Measurements from ENCODE around the gene ZNF174.
A peak's percentile ranks its signal among the peaks of the same experiment; 100 is the strongest.

ZNF174 gene

DNA sequence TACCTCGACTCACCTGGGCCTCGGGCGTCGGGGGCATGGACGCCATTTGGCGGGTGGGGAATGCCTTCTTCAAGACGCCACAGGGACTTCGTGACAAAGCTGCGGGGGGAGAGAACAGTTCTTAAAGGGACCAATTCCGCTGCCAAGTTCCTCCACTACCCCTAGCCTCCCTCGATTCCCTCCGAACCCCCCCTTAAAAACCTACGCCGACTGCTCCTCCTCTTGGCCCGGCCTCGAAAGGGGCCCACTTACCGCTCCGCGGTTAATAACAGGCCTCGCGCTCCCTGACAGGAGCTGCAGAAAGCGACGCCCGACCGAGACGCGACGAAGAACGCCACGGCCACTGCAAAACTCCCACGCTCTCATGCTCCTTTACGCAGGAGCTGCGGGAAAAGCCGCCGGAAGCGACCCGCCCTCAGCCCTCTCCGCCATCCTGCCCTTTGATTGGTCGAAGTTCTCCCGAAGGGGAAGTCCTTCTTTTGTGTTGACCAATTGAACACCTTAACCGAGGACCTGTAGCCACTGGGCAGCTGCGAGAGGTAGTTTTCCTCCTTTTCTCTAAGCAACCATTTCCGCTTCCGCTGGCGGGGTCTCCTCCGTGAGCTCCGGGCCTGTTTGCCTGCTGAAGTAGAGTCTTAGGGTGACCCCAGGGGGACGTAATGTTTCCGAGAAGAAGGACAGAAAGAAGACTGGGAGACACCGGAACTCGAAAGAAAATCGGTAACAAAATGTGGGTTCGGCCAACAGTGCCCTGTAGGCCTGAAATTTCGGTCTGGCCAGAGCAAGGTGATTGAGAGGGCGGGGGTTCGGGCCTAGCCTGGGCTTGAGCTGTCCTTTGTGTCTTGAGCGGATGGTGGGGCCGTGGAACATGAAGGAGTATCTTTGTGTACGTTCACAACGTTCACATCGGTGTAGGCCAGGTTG is 42.4 kb downstream of the ZNF174 start, which contains the start of the genes NAA60 and ZNF597:
Gene NAA60, plus strand, starts transcription at position 573 of the 924 bp plus-strand sequence. CDS start 32,548 bp downstream, outside the sequence.
Gene ZNF597, minus strand, starts transcription at position 397 of the 924 bp plus-strand sequence. Its CDS starts 351 bp downstream, at position 46.
- DNase-seq (ENCODE audit: low read depth): peak; percentile 68

- DNase-seq (ENCODE audit: low read depth): no peak
Measured at GRCh38 chr16:3444032-3444388, 43.0 kb downstream of the ZNF174 start.

- no peak for DNase-seq (ENCODE audit: low read depth)
Measured at GRCh38 chr16:3454093-3454492, 53.1 kb downstream of the ZNF174 start.

DNA sequence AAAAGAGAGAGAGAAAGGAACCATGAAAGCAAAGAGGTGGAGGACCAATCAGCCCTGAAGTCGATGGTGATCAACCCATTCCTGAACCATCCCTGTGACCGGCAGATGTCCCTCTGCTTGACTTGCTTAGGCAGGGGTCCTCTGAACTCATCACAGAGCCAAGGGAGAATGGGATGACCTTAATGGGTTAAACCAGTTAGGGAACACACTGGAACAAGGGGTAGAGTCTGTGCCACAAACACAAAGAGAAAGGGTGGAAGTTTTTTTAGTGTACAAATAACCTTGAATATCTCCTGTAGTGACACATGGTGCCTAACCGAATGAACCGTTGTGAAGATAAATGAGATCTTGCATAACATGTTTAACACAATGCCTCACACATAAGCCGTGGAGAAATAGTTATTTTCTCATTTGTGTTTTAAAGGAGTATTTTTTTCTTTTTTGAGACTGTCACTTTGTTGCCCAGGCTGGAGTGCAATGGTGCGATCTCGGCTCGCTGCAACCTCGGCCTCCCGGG is 53.7 kb downstream of the ZNF174 start:
- no peak for DNase-seq (ENCODE audit: low read depth)

DNA sequence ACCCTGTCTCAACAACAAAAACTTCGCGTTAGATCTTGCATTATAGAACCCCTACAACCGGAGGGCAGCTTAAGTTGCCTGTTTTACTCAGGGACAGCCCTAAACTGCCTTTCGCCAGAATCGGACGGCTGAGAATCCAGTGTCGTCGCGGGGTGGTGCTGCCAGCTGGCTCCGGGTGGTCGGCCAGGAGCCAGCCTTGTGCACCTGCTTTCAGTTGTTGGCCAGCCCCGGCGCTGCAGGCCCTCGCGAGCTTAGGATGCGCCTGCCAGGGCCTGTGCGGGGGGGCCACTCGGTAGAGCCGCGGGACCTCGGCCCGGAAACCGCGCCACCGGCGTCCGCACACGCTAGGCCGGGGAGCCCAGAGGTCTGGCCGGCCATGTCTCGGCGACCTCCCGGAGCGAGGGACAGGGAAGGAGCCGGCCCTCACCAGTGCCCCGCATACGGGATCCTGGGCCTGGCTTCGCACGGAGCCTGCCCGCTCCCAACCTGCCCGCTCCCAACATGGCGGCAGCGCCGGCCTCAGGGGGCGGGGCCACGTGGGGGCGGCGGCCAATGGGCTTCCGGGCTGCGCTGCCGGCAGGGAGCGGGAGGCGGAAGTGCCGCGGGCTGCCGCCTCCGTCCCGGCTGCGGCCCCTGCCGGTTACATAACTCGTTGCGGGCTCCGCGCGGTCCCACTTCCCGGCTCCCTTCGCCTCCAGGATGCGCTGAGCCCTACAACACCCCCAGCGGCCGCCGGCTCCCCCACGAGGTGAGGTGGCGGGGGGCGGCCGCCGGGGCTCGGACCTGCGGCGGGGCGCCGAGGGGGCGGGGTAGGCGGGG is 56.6 kb downstream of the ZNF174 start:
- peak; percentile 86 for DNase-seq (ENCODE audit: low read depth)

DNA sequence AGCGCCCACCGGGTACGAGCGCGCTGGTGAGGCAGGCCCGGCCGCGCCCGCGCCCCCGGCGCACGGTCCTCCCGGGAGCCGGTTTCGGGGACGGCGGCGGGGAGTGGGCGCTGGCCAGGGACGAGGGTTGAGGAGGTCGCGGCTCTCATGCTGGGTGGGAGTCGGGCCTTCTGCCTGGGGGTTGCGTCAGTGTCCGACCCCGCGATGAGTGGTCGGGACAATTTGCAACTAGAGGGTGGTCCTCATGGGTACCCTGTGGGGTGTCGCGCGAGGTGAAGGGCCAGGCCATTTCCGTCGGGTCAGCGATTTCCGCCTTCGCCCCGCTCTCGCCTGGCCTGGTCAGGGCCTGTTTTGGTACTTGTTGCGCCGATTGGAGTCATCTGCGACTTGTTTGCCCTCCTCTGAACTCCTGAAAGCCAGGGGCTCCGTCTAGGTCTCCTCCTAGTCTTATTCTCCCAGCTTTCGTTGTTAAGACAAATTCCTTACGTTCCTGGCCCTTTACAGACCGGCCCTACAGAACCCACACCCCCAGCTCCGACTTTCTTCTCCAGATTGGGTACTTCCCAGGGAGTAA is 57.4 kb downstream of the ZNF174 start:
- DNase-seq (ENCODE audit: low read depth): no peak

GRCh38 chr16:3458852-3459361 is 57.9 kb downstream of the ZNF174 start:
- no peak for DNase-seq (ENCODE audit: low read depth)

All from T follicular helper cell (primary cell).